ENCODE measurements around the gene LARP4B.

DNA sequence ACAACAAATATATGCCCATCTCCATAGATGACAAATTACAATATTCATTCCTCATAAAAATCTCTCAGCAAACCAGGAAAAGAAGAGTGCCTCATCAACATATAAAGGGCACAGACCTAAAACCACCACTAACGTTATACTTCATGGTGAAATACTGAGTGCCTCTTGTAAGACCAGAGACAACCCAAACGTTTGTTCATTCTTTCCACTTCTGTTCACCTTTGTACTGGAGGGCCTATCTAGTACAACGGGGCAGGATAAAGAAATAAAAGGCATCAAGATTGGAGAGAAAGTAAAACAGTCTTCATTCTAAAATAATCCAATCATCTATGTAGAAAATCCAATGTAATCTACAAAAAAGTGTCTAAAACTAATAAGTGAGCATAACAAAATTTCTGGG lies 79.1 kb downstream of the LARP4B start:
- TF ChIP-seq, protein P1, sequence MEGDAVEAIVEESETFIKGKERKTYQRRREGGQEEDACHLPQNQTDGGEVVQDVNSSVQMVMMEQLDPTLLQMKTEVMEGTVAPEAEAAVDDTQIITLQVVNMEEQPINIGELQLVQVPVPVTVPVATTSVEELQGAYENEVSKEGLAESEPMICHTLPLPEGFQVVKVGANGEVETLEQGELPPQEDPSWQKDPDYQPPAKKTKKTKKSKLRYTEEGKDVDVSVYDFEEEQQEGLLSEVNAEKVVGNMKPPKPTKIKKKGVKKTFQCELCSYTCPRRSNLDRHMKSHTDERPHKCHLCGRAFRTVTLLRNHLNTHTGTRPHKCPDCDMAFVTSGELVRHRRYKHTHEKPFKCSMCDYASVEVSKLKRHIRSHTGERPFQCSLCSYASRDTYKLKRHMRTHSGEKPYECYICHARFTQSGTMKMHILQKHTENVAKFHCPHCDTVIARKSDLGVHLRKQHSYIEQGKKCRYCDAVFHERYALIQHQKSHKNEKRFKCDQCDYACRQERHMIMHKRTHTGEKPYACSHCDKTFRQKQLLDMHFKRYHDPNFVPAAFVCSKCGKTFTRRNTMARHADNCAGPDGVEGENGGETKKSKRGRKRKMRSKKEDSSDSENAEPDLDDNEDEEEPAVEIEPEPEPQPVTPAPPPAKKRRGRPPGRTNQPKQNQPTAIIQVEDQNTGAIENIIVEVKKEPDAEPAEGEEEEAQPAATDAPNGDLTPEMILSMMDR (IDR thresholded peaks at IDR 0.05; ENCODE audit: low read length), result no peak
- TF ChIP-seq EZH2 (optimal IDR thresholded peaks at IDR 0.05; ENCODE audit: low read depth, low read length) (no peak), EZH2phosphoT487 (IDR thresholded peaks at IDR 0.05; ENCODE audit: low read length) (no peak)

Measured in MM.1S (cell line).